GM10248 (cell line): ENCODE results near the gene SPRN.
"Not testable (repeated sequence)": the region's sequence is repeated elsewhere in the genome, so short reads cannot be mapped to it uniquely, and the experiment has no call there.

Experiments used
- CTCF ChIA-PET: fragments of 300-600 bp; sonication (Branson Sonifier 250); formaldehyde crosslinking; extraction: SDS; loops from one replicate; lab custom pipeline; 2021; ENCODE audit warnings: antibody characterized with exemption; lab: Yijun Ruan, JAX
- POLR2A ChIA-PET: fragments of 350-650 bp; sonication (Branson Sonifier 250); formaldehyde crosslinking; extraction: SDS; loops from one replicate; lab custom pipeline; 2020; ENCODE audit warnings: antibody characterized with exemption; lab: Yijun Ruan, JAX
- DNase-seq: peaks from one replicate; pipeline ENCODE4 v3.0.0; 2012; ENCODE audit errors: extremely low spot score
- TF ChIP-seq, protein P1 (sequence below): IDR thresholded peaks from 2 replicates; pipeline ENCODE4 v1.5.1; 2012; ENCODE audit warnings: mild to moderate bottlenecking, low read depth; ENCODE audit errors: extremely low read depth, missing control alignments, control extremely low read depth

The SPRN gene

DNA sequence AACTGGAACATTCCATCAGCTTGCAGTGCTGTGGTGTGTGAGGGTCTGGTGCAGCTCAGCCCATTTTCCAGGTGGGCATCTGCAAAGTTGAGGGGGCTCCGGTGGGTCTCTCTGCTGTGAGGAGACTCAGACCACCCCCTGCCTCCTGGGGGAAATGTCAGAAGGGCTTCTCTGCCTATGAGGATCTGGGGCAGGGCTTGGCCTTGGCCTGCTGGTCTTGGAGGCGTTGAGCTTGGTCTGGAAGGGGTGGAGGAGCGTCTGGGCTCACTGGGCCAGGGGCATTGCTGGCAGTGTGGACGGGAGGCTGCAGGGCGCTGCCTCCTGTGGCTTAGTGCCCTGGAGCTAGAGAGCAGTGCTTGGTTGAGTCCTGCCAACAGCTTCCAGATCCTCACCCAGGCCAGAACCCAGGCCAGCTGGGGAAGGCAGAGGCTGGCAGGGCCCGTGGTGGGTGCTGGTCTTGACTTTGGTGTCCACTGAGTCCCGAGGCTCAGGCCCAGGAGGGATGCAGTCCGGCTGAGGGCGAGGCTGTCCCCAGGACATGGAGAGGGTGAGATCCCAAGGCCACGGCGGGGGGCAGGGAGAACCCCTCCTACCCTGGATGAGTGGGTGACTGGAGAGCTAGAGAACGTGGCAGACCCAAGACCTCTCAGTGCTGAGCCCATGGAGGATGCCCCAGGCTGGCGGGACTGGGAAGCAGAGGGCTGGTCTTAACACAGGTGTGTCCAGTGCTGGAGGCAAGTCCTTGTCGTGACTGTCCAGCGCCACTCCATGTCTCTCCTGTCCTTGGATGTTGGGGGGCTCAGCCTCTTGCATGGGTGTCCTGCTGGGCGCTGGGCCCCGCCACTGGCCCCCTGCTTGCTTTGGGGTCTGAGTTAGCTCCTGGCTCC lies 2.8 kb downstream of the SPRN start:
- TF ChIP-seq, protein P1, sequence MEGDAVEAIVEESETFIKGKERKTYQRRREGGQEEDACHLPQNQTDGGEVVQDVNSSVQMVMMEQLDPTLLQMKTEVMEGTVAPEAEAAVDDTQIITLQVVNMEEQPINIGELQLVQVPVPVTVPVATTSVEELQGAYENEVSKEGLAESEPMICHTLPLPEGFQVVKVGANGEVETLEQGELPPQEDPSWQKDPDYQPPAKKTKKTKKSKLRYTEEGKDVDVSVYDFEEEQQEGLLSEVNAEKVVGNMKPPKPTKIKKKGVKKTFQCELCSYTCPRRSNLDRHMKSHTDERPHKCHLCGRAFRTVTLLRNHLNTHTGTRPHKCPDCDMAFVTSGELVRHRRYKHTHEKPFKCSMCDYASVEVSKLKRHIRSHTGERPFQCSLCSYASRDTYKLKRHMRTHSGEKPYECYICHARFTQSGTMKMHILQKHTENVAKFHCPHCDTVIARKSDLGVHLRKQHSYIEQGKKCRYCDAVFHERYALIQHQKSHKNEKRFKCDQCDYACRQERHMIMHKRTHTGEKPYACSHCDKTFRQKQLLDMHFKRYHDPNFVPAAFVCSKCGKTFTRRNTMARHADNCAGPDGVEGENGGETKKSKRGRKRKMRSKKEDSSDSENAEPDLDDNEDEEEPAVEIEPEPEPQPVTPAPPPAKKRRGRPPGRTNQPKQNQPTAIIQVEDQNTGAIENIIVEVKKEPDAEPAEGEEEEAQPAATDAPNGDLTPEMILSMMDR = no peak
- ChIA-PET CTCF (interaction anchor here (1.1 to 2.1 kb wide), 2 partner anchors 20 to 92 kb away, joined by 3 to 9 read pairs; no protein-coding TSS in a partner anchor), POLR2A (interaction anchor here (0.5 kb wide), 1 partner anchor 54 kb away, joined by 5 read pairs; no protein-coding TSS in a partner anchor)
- DNase-seq = peak; percentile 26

DNA sequence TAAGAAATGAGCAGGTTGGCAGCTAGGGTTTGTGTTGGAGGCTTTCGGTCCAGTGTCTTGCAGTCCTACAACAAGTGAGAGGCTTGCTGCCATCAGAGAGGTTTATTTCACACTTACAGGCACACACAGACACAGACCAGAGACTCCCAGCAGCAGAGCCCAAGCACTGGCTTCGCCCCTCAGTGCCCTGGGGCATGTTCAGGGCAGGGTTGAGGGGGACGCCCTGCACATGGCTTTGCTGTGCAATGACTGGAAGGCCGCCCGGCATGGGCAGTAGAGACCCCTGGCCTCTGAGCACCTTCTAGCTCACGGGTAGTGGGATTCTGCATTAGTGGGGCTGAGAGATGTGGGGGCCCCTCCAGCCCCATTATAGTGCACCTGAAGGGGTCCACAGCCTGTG lies 3.8 kb downstream of the SPRN start:
- TF ChIP-seq, protein P1 = no peak
- ChIA-PET POLR2A (no interaction called here), CTCF (interaction anchor here (2.1 kb wide), 1 partner anchor 91 kb away, joined by 9 read pairs; no protein-coding TSS in a partner anchor)
- no peak for DNase-seq

DNA sequence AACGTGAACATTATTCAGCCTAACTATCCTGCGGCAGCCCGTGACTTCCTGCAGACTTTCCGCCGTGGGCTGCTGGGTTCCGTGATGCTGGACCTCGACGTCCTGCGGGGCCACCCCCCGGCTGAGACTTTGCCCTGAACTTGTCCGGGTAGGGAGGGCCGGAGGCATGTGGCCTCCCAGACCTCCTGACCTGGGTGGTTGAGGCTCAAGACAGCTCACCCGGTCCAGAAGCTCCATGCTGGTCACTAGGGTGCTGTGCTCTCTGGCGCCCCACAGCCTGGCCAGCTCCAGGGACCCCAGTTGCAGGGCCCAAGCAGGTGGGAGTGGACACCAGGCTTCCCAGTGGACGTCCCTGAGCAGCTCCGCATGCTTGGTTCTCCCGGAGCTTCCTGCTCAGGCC lies 4.4 kb downstream of the SPRN start:
- DNase-seq = no peak
- CTCF ChIA-PET = interaction anchor here (0.6 to 2.1 kb wide), 2 partner anchors 18 to 91 kb away, joined by 3 to 9 read pairs; no protein-coding TSS in a partner anchor
- TF ChIP-seq, protein P1 = no peak
- POLR2A ChIA-PET = no interaction called here

DNA sequence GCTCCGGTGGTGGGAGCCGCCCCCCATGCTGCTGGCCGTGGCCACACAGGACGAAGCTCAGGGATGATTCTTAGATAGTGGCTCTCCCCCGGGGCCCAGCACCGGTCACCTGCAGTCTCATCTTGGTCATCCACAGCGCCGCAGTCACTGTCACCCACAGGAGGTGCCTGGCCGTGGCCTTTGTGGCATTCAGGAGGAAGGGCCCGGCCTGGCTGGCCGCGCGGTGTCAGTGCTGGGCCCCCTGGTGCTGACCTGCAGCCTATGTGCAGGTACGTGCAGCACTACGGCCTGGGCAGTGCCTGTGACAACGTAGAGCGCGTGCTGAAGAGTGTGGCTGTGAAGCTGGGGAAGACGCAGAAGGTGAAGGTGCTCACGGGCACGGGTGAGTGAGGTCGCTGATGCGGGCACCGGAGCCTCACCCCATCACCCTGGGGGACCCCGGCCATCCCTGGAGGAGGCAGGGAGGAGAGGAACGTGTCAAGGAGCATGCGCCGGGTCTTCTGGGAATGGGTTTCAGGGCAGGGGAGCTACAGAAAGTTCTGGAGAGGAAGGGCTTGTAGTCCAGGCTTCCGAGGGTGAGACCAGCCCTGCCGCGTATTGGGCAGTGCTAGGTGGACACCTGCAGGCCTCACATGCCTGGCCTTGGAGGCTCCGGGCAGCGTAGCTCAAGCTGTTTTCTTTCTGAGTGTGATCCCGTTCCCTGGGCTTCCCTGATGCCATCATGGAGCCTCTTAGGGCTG lies 5.0 kb downstream of the SPRN start:
- CTCF ChIA-PET = interaction anchor here (0.6 to 2.1 kb wide), 2 partner anchors 19 to 90 kb away, joined by 3 to 9 read pairs; no protein-coding TSS in a partner anchor
- no peak for DNase-seq
- POLR2A ChIA-PET = no interaction called here
- TF ChIP-seq, protein P1 = no peak

DNA sequence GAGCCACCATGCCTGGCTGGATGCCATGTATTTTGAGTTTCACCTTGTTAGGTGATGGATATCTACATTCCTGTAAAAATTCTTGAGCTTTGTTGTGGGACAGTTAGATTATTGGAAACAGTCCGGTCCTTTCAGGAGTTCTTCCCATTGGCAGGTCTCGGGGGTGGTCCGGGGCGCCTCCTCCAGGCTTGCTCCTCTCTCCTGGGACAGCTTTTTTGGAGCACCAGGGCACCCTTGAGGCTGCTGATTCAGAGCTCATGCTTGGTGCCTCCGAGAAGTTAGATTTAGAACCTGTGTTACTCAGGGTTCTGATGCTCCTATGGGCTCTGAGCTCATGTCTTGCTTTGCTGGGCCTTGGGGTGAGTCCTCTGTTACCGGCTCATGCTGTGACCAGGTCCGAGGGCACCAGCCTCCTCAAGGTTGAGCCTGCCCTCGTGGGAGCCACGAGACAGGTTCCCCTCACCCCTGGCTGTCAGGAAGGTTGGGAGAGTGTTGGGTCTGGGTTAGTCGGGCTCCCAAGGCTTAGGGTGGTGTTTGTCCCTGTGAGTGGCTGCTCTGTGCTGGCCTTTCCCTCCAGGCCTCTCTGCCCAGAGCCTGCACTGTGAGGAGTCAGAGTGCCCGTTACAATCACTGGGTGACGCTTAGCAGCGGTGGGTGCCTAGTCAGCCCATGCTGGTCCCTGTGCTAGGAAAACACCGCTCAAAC lies 6.0 kb downstream of the SPRN start:
- ChIA-PET POLR2A (no interaction called here), CTCF (interaction anchor here (0.7 kb wide), 1 partner anchor 20 kb away, joined by 3 read pairs; no protein-coding TSS in a partner anchor)
- DNase-seq = no peak
- TF ChIP-seq, protein P1 = no peak

DNA sequence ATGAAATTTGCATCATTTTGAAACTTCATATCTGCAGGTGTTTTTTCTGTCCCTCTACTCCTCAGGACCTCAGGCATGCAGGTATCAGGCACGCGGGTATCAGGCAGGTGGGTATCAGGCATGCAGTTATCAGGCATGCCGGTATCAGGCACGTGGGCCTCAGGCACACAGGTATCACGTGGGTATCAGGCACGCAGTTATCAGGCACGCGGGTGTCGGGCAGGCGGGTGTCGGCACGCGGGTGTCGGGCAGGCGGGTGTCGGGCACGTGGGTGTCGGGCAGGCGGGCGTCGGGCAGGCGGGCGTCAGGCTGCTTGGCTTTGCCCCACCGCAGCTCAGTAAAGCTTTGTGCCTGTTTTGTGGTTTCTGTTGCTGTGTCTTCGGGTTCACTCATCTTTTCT lies 8.7 kb downstream of the SPRN start:
- TF ChIP-seq, protein P1 = no peak
- DNase-seq = no peak
- ChIA-PET POLR2A (no interaction called here), CTCF (no interaction called here)

DNA sequence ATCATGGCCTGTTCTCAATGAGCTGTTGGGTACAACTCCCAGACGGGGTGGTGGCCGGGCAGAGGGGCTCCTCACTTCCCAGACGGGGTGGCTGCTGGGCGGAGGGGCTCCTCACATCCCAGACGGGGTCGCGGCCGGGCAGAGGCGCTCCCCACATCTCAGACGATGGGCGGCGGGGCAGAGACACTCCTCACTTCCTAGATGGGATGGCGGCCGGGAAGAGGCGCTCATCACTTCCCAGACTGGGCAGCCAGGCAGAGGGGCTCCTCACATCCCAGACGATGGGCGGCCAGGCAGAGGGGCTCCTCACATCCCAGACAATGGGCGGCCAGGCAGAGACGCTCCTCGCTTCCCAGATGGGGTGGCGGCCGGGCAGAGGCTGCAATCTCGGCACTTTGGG lies 10.0 kb downstream of the SPRN start:
- POLR2A ChIA-PET, DNase-seq, CTCF ChIA-PET: not testable (repeated sequence)
